NCI-H1417 treated with DMSO at 0.1 percent for 48 hours (cell line): ENCODE results near the gene MEI1.

Experiments used
- DNase-seq: peaks from one replicate; lab custom pipeline; 2025; lab: John Stamatoyannopoulos, UW

The MEI1 gene

DNA sequence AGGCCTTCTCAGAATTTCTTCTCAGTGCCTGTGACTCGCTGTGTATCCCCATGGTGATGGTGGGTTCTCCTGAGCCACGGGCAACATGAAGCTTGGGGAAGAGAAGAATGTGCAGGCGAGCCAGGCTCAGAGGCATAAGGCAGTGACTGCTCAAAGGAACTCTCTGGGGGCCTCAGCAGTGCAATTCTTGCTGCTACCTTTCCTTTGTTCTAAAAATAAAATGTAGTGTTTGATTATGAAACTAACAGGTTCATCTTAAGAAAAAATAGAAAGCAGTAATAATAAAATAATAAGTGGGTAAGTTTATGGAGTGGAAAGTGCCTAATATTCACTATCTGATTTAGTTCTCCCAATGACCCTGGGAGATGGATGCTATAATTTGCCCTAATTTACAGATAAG, 46.7 kb downstream of the MEI1 start:
- DNase-seq = no peak

DNA sequence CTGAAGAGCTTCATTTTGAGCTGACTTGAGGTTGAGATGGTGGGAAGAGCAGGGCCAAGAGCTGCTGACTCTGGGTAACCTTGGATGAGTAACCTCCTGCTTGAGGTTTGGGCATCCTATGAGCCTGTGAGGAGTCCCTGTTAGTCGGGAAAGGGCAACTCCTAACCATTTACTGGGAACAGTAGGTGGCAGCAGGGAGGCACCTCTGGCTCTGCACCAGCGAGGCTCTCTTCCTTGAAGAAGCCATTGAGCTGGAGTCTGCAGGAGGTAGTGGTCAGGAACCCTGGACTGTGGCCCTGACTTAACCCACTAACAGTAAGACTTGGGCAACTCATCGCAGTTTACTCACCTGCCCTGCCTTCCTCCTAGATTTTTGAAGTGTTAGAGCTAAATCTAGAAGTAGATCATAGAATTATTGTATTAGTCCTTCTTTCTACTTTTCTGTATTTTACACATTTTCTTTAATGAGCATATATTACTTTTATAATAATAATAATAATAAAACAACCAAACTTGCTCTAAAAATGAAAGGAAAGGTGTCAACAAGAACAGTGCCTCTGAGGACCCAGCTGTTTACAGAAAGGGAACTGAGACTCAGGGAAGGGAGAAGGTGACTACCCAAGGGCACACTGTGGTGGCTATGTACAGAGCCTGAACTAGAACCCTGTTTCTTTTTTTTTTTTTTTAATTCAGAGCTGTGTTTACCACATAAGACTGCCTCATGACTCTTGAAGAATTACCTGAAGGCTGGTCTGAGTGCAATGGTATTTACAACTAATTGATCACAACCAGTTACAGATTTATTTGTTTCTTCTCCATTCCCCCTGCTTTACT, 47.5 kb downstream of the MEI1 start:
- DNase-seq = peak; percentile 15

DNA sequence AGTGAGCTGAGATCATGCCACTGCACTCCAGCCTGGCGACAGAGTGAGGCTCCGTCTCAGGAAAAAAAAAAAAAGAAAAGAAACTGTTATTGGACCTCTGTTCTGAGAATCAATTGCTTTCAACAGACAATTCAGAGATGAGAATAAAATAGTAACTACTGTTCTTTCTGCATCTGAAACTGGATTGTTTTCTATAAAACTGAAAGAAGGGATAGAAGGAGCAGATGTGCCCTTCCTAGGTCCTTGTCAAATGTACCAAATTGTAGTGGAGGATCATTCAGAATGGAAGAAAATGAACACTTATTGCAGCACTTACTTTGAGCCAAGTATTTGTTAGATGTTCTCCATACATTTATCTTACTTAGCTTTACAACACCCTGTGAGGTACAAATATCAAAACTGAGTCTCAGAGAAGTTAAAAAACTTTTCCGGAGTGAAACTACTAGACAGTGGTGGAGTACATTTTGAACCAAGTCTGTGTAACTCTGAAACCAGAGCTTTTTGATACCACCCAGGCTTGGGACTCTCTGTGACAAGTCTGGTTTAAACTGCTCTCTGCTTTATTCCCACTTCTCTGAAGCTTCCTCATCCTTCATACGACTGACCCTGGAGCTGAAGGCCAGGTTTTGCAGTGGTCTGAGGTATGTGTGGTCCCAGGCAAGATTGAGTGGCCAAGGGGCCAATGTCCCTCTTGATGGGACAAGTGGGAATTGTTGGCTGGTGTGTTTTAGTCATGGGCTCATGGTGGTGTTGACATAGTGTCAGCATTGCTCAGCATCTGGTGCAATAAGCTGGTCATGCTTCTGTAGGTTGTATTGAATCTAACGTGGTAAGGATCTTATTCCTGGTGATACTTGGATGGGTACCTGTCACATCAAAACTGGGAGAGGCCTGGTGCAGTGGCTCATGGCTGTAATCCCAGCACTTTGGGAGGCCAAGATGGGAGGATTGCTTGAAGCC, 53.0 kb downstream of the MEI1 start:
- no peak for DNase-seq

DNA sequence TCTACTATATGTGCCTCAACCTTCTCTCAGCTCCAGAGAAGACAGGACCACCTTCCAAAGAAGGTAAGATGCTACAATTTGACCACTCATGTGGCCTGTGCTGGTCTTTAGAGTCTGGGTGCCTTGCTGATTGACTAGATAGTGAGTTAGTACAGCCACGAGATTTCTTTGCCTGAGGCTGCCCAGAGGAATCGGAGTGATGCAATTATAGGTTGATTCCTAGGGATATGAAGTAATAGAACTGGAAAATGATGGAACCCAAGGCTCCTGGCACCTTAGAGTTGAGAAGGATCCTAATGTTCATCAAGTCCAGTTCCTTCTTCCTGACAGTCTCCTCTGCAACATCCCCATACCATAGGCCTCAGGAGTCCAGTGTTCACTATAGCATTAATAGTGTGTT, 54.7 kb downstream of the MEI1 start:
- DNase-seq = no peak

DNA sequence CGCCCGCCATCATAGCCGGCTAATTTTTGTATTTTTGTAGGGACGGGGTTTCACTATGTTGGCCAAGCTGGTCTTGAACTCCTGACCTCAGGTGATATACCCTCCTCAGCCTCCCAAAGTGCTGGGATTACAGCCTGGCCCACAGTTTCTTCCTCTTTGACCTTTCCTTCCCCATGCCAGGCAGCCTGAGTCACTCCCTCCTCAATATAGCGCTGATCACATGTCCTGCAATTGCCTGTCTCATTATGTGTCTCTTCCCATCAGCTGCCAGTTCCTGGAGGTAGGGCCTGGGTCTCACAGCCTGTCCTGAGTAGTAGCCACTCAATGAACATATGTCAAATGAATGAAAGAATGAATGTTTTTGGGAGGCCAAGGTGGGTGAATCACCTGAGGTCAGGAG, 58.2 kb downstream of the MEI1 start:
- DNase-seq = no peak

DNA sequence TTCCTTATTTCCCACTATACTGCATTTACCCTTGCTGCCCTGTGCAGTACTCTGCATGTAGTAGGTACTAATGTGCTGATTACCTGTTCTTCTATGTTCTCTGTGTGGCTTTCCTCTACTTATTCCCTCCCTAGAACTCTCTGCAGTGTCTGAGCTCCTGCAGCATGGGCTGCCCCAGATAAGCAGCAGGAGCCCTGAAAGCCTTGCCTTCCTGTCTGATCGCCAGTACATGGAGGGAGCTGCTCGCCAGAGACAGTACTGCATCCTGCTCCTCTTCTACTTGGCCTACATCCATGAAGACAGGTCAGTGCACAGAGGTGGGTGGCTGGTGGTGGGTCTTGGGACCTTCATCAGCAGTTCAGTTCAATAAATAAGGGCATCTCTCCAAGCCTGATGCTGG, 58.9 kb downstream of the MEI1 start:
- DNase-seq = no peak

DNA sequence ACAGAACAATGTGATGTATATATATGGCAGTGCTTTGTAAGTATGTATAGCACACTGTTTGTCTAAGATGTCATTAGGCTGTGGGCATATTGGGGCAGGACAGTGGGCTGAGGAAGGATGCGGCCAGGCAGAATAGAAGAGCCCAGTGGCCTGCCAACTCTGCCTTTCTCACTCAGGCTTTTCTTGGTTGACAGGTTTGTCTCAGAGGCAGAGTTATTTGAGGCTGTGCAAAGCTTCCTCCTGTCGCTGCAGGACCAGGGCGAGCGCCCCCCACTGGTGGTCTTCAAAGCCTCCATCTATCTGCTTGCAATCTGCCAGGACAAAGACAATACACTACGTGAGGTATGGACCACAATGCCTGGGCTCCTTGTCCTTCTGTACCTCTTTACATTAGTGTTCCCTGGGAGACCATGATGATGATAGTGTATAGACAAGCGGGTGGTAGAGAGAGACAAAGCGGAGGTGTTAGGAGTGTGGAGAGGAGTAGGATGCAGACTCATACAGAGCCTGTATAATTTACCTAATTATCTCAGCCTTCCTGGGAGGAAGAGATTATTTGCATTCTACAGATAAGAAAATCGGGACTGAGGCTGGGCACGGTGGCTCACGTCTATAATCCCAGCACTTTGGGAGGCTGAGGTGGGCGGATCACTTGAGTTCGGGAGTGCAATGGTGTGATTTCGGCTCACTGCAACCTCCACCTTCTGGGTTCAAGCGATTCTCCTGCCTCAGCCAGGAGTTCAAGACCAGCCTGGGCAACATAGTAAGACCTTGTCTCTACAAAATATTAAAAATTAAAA, 63.9 kb downstream of the MEI1 start:
- DNase-seq = no peak

DNA sequence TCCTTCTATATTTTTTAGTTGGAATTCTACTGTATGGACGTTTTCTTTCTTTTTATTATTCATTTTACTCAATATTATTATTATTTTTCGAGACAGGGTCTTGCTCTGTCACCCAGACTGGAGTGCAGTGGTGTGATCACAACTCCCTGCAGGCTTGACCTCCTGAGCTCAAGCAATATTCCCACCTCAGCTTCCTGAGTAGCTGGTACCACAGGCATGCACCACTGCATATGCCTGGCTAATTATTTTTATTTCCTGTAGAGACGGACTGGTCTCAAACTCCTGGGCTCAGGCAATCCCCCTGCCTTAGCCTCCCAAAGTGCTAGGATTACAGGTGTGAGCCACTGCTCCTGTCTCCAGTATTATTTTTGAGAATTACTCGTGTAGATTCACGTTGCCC, 67.2 kb downstream of the MEI1 start:
- no peak for DNase-seq

DNA sequence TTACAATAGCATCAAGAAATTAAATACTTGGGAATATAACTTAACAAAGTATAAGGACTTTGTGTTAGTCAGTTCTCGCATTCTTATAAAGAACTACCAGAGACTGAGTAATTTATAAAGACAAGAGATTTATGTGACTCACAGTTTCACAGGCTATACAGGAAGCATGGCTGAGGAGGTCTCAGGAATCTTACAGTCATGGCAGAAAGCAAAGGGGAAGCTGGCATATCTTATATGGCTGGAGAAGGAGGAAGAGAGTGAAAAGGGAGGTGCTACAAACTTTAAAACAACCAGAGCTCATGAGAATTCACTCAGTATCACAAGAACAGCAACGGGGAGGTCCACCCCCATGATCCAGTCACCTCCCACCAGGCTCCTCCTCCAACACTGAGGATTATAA, 69.1 kb downstream of the MEI1 start:
- DNase-seq = no peak

DNA sequence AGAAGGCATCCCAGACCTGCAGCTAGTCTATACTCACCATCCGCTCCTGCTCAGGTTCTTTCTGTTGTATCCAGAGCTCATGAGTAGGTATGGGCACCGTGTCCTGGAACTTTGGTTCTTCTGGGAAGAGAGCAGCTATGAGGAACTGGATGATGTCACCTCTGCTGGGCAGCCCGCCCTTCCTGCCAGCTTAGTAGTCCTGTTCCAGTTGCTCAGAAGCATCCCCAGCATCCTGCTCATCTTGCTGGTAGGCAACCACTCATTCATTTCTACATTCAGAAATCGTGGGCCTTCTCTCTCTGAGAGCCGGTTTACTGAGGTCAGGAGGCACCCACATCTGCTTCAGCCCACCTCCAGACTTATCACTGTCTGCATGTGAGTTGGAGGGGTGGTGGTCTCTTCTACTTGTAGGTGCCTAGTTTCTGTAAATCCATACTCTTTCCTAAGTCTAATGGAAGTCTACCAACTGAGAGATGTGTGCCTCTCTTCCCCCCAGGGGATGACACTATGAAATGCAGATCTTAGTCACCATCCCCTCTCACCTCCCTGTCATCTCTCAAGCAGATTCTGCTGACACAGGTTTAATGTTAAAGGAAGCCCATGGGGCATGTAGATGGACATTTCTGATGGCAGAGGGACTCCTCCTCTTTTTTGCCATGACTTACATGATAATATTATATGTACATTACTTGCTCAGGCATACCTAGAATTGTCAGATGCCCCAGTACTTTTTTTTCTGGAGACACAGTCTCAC, 71.6 kb downstream of the MEI1 start:
- DNase-seq = no peak

DNA sequence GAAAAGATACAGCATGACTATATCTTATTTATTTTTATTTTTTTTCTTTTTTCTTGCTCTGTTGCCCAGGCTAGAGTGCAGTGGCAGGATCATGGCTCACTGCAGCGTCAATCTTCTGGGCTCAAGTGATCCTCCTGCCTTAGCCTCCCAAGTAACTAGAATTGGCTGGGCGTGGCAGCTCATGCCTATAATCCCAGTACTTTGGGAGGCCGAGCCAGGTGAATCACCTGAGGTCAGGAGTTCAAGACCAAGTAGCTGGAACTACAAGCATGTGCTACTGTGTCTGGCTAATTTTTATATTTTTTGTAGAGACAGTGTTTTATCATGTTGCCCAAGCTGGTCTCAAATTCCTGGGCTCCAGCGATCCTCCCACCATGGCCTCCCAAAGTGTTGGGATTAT, 72.9 kb downstream of the MEI1 start:
- DNase-seq = no peak

DNA sequence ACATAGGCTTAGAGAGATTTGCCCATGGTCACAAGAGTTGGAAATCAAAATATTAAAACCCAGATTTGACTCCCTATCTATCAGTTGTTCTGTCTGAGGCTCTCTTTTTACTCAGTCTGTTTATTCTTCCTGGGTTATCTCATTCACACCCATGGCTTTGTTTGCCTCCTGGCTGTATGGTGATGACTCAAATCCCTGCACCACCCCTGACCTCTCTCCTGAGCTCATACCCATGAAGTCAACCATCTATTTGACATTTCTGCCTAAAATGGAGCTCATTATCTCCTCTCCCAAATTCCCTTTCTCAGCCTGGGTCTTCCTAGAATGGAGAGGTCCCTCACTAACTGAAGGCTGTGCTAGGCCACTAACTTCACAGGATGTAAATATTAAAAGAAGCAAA, 73.3 kb downstream of the MEI1 start:
- no peak for DNase-seq

DNA sequence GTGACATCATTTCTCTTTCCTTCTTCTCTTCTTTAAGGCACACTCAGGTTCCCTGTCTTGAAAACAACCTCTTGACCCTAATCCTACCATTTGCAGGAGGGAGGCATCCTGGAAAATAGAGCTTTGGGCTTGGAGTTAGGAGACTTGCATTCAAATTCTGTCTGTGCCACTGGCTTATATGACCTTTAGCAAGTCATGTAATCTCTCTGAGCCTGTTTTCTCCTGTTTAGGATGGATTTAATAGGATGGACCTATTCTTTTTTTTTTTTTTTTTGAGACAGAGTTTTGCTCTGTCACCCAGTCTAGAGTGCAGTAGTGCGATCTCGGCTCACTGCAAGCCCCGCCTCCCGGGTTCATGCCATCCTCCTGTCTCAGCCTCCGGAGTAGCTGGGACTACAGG, 76.0 kb downstream of the MEI1 start:
- DNase-seq = no peak

DNA sequence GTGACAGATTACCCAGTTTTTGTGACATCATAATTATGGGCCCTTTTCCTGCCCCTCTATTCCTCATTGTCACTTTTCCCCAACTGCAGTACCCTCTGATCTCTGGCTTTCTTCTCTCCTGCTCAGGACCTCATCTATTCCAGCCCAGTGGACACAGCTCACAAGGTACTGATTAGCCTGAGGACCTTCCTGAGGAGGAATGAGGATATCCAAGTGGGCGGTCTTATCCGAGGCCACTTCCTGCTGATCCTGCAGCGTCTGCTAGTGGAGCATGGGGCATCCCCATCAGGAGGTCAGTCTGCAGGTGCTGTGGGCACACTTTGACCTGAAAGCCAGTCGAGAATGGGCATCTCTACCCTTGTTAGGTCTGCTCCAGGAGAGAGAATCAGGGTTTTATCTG, 76.7 kb downstream of the MEI1 start:
- no peak for DNase-seq

DNA sequence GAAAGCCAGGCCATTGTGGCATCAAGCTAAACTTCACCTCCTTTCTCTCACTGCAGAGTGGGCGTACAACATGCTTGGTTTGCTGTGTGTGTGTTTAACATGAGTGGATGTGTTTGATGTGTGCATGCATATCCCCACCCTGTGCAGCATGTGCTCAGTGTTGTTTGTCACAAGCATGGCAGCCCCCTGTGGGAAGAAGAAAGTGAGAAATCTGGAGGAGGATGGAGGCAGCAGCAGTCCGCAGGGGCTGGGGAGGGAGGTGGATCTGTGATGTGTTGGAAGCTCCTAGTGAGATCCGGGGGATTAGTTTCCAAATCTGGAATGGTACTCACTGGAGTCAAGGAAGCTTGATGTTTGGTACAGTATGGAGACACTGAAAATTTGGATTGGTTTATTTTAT, 77.1 kb downstream of the MEI1 start:
- DNase-seq = no peak

DNA sequence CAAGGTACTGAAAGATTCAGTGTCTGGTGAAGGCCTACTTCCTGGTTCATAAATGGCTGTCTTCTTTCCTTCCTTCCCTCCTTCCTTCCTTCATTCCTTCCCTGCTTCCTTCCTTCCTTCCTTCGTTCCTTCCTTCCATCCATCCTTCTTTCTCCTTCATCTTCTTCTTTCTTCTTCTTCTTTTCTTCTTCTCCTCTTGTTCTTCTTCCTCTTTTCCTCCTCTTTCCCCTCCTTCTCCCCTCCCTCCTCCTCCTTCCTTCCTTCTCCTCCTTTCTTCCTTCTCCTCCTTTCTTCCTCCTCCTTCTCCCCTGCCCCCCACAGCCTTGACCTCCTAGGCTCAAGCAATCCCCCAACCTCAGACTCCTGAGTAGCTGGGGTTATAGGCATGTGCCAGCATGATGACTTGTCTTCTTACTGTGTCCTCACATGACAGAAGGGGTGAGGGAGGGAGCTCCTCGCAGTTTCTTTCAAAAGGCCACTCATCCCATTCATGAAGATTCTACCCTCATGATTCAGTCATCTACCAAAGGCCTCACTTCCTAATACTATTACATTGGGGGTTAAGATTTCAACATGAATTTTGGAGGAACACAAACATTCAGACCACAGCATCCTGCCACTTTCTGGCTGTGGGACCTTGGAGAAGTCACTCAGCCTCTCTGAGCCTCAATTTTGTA, 78.6 kb downstream of the MEI1 start:
- no peak for DNase-seq

DNA sequence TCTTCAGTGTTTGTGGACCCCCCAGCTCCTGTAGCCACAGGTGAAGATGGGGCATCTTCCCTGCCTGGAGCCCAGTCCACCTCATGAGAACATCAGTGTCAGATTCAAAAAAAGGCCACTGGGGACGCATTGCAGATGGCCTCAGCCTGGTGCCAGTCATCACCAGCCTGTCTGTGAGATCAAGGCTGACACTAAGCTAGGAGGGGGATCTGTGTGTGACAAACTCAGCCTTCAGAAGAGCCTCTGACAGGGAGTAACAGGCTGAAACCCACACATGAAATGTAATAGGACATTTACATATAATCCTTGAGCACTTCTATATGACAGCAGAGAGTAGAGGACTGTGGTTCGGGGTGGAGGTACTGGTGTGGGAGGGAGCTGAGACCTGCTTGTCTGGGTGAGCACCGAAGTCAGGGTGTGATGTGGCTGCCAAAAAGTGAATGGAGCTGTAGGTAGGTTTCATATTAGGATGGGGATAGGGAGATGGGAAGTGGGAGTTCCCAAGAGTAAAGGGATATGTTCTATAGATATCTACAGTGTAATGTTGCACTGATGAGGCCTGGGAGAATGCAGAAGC, 80.7 kb downstream of the MEI1 start:
- DNase-seq = no peak

DNA sequence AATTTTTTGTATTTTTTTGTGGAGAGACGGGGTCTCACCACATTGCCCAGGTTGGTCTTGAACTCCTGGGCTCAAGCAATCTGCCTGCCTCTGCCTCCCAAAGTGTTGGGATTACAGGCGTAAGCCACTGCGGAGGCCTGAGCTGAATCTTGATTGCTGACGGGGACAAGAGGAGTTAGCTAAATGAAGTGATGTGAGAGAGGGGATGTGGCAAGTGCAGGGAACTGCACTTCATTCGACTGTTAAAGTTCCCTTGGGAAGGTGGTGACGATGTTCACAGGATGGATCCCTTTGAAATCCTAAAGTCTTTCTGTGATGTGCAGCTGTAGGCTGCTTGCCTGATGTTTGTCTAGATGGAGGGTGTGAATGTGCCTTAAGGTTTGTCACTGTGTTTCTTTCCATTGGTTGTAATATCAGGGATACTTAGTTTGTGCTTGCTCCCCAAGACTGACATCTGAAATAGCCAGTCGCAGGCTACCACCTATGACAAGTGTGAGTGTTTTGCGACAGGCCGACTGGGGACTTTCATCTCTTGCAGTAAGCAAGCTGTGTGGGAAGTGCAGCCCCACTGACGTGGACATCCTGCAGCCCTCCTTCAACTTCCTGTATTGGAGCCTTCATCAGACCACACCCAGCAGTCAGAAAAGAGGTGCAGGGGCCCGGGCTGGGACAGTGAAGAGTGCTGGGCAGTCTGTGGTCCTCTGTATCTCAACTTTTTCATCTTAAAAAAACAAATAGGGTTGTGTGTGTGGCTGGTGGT, 81.6 kb downstream of the MEI1 start:
- no peak for DNase-seq

DNA sequence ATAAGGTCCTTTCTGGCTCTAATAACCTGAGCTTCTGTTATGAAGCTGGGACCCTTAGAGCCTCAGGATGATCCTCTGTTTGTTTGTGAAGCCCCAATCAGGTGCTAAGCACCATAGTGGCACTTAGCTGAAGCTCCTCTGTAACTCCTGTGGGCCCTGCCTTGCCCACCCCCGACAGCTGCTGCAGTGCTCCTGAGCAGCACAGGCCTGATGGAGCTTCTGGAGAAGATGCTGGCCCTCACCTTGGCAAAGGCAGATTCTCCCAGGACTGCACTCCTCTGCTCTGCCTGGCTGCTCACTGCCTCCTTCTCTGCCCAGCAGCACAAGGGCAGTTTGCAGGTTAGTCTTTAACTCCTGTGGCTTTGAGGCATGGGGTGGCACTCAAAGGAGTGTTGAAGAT, 82.2 kb downstream of the MEI1 start:
- DNase-seq = no peak

DNA sequence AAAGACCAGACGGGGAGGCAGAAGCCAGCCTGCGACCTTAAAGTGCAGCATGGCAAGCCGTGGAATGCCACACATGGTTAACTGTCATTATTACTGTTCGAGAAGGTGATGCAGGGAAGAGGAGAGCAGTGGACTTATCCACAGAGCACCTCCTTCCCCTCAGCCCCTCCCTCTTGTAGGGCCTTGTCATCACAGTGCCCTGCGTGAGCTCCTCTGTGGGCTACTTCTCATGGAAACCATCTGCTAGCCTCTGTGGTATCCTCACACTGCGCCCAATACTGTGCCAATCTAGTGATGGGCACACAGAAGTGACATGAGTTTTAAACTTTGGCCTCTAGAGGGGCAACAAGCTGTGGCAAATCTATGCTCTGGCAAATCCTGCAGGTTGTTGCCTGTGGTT, 83.0 kb downstream of the MEI1 start:
- DNase-seq = no peak
